Occipital lobe (tissue), 2 donors: ENCODE results near the gene SAA2. TPM values are rescaled to one million over a fixed set of nuclear protein-coding genes. Genes with fewer than 3 reads are reported as not detected.
"Not testable (repeated sequence)": the region's sequence is repeated elsewhere in the genome, so short reads cannot be mapped to it uniquely, and the experiment has no call there.

ENCODE experiments used
- DNase-seq: peaks from one replicate; lab custom pipeline; 2025; lab: John Stamatoyannopoulos, UW
- total RNA-seq: library from RNA; depleted of rRNA; stranded (reverse); fragments of >200 nt; gene quantifications from one replicate; pipeline ENCODE4 v1.2.3, GENCODE V29; 2014

The SAA2 gene
- total RNA-seq = 0.31 TPM

GRCh38 chr11:18248561-18248960, at the start of gene SAA2:
TSS of gene SAA2 (minus strand) at chr11:18248668. CDS start at chr11:18248011, 657 bp downstream.
- no peak for DNase-seq

- no peak for DNase-seq
Observed at GRCh38 chr11:18295316-18295715, 46.8 kb upstream of the SAA2 start.

GRCh38 chr11:18294862-18295261, 46.4 kb upstream of the SAA2 start:
- no peak for DNase-seq

- DNase-seq = no peak
Observed at GRCh38 chr11:18288911-18289310, 40.4 kb upstream of the SAA2 start.

- no peak for DNase-seq
Observed at GRCh38 chr11:18285841-18286240, 37.4 kb upstream of the SAA2 start.

- no peak for DNase-seq
Observed at GRCh38 chr11:18282626-18283025, 34.2 kb upstream of the SAA2 start.

GRCh38 chr11:18280438-18281045, 32.1 kb upstream of the SAA2 start:
- DNase-seq = no peak

GRCh38 chr11:18277565-18278271, 29.2 kb upstream of the SAA2 start:
- DNase-seq = no peak

GRCh38 chr11:18271206-18271605, 22.7 kb upstream of the SAA2 start:
- DNase-seq = no peak

GRCh38 chr11:18270102-18270501, 21.6 kb upstream of the SAA2 start:
- DNase-seq = no peak

- not testable (repeated sequence) for DNase-seq
Observed at GRCh38 chr11:18269252-18269651, 20.8 kb upstream of the SAA2 start.

GRCh38 chr11:18267335-18268133, 19.1 kb upstream of the SAA2 start:
- DNase-seq = not testable (repeated sequence)

- DNase-seq = no peak
Observed at GRCh38 chr11:18265949-18266348, 17.5 kb upstream of the SAA2 start, which contains the start of gene SAA1. TSS of gene SAA1 (plus strand) at chr11:18266264. CDS start at chr11:18266888, 624 bp downstream.

- no peak for DNase-seq
Observed at GRCh38 chr11:18264677-18265555, 16.4 kb upstream of the SAA2 start.

- DNase-seq = no peak
Observed at GRCh38 chr11:18264035-18264434, 15.6 kb upstream of the SAA2 start.

- not testable (repeated sequence) for DNase-seq
Observed at GRCh38 chr11:18262681-18263350, 14.3 kb upstream of the SAA2 start.

GRCh38 chr11:18261721-18262120, 13.3 kb upstream of the SAA2 start:
- no peak for DNase-seq

- DNase-seq = no peak
Observed at GRCh38 chr11:18259259-18259658, 10.8 kb upstream of the SAA2 start.

GRCh38 chr11:18254781-18255361, 6.4 kb upstream of the SAA2 start:
- DNase-seq = no peak

GRCh38 chr11:18253778-18254338, 5.4 kb upstream of the SAA2 start:
- no peak for DNase-seq
